Epidermal melanocyte (primary cell): Measurements from ENCODE around the gene TULP4.
A peak's percentile ranks its signal among the peaks of the same experiment; 100 is the strongest.
"Not testable (repeated sequence)": the region's sequence is repeated elsewhere in the genome, so short reads cannot be mapped to it uniquely, and the experiment has no call there.

ENCODE experiments used
- DNase-seq: peaks from one replicate; pipeline ENCODE4 v3.0.0; 2011; ENCODE audit warnings: low spot score; ENCODE audit not compliant: insufficient read length

Gene TULP4

DNA sequence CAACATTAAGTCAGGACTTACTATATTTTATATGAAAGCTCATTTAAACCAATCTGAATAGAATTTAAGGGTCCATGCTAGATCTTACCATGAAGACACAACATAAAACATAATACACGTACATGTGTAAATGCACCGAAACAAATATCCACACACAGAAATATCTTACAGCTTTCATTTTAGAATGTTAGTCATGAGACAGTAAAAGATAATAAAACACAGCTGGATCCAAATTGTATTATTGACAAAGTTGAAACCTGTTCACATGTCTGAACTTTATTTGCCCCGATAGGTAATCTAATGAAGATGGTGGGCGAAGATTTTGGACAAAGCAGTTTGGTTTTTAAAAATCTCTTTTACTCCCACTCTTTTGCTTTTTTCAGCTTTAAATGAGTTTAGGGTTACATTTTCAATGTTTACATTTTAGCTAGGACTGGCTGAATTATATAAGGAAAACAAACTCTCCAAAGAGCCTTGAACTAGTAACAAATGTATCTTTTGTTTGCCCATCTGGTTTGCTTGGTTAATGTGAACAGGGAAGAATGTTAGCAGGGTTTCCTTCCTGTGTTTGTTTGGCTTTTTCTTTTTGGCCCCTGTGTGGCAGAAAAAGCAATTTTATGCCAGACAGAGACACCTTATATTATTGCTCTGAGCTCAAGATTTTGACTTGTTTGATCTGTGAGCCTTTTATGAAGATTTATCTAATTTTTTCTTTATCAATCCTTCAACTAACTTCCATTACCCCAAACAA lies 242.5 kb downstream of the TULP4 start:
- DNase-seq, result no peak

DNA sequence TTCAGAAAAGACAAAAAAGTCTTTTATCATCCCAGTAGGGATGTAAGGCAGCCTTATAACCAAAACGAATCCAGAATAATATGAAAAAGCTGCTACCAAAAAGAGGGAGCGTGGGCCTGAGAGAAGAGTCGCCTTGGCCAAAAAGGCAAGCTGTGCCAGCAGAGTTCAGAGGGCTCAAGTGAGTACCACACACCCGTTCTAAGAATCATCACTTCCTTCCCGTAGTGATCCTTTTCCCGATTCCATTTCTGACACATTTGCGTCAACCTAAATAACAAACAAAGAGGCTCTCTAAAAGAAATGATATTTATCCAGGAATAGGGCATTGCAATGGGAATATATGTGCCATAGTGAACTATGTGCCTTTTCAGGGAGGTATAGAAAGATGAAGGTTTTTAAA lies 243.8 kb downstream of the TULP4 start:
- peak; percentile 48 for DNase-seq

DNA sequence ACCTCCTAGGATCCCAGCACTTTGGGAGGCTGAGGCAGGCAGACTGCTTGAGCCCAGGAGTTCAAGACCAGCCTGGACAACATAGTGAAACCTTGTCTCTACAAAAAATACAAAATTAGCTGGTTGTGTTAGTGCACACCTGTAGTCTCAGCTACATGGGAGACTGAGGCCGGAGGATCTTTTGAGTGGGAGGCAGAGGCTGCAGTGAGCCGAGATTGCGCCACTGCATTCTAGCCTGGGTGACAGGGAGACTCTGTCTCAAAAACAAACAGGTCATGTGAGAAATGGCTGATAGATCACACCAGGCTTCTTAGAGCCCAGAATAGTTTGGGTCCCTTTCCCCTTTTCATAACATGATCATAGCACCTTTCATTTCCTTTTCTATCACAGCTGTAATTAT lies 244.8 kb downstream of the TULP4 start:
- DNase-seq, result not testable (repeated sequence)

DNA sequence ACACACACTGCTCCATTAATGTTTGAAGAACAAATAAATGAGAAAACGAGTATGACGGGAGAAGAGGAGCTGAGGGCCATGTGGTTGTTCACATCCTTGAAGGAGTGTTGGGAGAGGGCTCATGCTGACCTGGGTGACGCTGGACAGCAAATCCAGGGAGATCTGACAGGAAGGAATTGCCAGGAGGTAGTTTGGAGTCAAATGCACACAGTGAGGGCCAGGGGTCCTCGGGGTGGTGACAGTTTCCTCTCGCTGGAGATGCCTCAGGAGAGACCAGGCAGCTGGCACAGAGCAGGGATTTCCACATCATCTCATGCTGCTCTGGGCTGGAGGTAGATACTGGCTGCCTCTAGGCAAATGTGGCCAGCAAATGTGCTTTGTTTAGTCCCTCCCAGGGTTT lies 245.7 kb downstream of the TULP4 start:
- no peak for DNase-seq

DNA sequence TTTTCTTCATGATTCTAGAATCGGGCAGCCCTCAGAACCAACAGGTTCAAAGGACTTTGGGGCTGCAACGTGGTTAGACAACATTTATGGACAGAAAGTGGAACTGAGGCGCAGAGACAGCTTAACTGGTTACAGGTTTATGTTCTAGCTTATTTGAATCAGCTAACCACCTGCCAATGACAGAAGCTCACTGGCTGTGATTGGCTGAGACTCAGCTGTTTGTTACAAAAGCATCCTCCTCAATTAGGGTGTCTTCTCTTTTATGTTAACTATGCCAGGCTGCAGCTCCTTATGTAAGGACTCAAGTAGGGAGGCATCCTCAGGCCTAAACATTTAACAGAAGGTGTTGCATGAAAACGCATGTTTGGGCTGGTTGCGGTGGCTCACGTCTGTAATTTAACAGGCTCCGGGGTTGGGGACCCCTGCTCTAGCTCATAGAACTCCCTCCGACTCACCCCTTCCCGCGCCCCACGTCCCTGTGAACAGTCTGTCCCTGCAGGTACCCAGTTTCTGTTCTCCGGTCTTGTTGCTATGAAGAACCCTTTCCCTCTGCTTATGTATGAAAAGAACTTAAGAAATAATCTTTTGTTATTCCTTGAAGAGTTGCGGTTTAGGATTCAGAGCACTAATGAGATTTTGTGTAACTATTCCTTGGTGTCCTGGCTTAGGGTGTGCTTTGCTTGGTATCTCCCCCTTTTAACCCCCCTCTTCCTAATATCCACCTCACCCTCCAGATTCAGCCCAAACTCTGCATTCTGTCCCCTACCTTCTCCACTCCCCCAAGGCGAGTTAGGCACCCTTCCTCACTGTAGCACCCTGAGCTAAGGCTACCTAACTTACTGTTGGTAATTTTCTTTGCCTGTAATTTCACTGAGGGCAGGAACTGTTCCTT lies 246.4 kb downstream of the TULP4 start:
- no peak for DNase-seq

DNA sequence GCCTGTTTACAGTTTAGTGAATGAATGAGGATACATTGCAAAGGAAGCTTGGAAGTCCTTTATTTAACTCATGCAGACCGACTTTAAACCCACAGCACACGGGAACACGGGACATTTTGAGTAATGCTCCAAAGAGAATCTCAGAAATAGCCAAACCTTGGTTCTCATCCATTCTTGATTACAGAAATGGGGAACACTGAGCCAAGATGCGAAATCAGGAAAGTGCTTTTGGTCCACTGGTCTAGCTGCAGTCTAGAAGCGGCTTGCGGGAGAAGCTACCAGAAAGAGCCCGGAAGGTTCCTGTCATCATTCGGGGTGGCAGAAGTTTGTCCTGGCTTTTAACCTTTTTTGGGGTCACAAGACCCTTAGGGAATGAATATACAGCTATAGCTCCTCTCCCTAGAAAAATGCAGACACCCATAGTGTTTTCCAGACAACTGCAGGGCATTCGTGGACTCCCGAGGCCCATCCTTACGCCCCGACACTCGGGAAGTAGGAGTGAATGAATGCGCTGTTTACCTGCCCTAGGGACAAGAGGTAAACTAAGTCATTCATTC lies 247.2 kb downstream of the TULP4 start:
- no peak for DNase-seq

DNA sequence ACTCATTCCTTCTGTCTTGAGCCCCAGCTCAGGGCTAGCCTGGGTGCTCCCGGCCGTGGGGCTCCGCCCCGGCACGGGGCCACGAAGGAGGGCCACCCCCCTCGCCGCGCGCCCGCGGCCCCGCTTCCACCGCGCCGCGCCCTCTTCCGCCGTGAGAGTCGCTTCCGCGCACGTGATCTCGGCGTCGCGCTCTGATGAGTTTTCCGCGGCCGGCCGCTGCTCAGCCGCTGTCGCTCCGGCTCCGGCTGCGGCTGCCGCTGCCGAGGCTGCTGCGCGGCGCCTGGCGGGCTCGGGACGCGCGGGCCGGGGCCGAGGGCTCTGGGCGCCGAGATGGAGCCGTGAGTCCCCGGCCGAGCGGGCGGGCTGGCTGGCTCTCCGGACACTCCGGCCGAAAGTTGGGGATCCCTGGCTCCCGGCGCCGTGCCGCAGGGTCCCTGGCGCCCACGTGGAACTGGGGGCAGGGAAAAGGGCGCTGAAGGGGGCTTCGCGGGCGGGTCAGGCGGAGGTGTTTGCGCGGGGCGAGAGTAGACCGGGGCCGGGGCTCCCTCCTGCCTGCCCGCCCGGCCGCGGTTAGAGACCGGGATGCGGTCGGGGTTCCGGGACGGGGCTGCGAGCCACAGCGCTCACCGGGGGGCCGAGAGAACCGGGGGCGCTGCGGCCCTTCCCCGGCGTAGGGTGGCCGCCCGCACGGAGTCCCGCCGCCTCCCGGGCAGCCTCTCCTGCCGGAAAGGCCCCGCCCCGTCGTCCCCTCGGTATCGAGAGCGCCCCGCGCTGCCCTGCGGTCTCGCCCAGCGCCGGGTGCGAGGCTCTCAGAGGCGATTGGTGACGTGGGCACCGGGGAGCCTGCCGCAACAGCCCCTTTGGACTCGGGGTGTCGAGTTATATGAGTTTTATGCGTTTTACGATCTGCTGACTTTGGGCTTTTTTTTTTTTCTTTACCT lies 247.9 kb downstream of the TULP4 start, which contains the start of gene TMEM181:
Gene TMEM181, plus strand, starts transcription at position 197 of the 941 bp plus-strand sequence. Its CDS starts 134 bp downstream, at position 331.
- DNase-seq, result peak; percentile 48

DNA sequence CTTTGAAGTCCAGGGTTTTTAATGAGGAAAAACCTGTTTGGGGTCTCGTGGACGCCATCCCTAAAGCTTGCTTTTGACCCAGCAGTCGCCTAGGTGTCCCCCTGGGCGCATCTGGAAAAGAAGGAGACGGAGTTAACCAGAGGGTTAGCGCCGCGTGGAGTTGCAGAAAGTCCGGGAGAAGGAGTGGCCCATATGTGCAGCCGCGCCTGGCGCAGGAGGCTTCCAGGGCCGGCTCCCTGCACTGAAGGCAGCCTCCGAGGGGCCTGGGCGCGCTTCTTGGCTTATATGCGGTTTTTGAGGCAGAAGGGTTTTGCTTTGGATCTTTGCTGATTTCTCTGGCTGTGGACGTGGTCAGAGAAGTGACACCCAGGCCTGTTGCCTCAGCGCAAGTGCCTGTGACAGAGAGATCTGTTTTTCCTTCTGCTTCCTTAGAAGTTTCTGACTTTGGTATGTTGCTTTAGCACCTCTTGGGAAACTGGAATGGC lies 248.6 kb downstream of the TULP4 start:
- no peak for DNase-seq
